Fibroblast of upper back skin (primary cell): ENCODE results near the gene ITPKA.
"Not testable (repeated sequence)": the region's sequence is repeated elsewhere in the genome, so short reads cannot be mapped to it uniquely, and the experiment has no call there.

ENCODE experiments used
- DNase-seq: peaks from one replicate; pipeline ENCODE4 v3.0.0-alpha.2; 2013

ITPKA gene

DNA sequence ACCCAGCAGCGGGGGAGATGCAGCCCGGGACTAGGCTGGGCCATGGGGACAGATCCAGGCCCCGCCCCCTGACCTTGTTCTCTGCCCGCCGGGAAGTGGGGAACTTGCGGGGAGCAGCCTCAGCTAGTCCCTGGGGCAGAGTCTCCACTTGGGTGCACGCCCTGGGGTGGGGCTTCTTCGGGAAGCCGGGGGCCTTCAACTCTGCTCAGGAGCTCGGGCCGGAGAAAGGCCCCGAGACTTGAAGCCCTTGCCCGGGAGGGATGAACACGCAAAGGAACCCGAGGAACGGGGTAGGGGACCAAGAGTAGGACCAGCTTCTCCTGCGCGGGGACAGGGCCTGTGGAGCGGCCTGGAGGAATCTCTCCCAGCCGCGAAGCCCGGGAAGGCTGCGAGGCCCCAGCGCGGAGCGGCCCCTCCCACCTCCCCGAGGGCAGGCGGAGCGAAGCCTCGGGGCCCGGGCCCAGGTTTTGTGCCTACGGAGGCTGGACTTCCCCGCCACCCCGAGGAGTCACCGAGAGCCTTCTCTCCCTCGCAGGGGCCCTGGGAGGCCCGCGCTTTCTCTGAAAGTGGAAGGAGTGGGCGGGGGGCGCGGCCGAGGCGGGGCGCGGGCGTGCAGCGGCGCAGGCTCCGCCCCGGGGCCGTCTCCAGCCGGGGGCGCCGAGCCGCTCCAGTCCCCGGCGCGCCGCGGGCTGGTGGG, at the start of gene ITPKA:
Gene ITPKA (plus strand): TSS at position 670 of the 697 bp plus-strand sequence. CDS start 54 bp downstream, outside the sequence.
- peak; percentile 51 for DNase-seq

DNA sequence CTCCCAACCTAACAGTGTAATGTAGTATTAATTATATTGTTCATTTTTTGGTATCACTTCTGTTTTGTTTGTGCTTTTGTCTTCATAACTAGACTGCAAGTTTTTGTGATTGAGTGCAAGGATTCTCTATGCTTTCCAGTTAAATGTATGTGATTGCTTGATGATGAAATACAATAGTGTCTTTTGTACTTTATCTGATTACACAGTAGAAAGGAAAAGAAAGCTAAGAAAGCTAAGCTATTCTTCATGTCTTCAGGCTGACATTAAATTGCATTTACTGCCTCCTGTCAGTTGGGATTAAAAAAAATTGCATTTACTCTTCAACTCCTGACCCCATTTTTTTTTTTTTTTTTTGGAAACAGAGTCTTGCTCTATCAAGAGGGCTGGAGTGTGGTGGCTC, 48.3 kb upstream of the ITPKA start:
- no peak for DNase-seq

DNA sequence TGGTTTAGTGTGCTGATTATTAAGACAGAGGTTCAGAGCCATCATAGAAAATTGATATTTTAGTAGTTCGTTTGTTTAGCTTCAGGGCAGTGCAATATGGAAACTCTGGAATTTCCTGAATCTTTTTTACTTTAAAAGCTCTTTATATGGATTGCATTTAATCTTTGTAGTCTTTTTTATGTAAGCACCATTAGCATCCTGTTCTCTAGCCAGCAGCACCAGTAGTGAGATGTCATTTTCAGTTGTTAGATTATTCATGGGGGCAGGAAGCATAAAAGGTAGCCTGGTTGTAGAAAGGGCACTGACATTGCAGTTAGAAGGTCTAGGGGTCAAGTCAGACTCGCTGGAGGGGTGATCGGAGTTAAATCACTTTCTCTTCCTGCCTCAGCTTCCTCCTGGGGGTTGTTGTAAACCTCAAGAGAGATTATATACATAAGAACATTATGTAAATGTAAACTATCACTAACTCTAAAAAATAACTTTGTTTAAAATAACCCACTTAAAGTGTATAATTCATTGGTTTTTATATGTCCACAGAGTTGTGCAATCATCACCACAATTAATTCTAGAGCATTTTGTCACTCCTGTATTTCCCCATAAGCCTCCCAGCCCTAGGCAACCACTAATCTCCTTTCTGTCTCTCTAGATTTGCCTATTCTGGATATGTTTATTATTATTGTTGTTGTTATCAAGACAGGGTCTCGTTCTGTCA, 31.4 kb upstream of the ITPKA start:
- no peak for DNase-seq

DNA sequence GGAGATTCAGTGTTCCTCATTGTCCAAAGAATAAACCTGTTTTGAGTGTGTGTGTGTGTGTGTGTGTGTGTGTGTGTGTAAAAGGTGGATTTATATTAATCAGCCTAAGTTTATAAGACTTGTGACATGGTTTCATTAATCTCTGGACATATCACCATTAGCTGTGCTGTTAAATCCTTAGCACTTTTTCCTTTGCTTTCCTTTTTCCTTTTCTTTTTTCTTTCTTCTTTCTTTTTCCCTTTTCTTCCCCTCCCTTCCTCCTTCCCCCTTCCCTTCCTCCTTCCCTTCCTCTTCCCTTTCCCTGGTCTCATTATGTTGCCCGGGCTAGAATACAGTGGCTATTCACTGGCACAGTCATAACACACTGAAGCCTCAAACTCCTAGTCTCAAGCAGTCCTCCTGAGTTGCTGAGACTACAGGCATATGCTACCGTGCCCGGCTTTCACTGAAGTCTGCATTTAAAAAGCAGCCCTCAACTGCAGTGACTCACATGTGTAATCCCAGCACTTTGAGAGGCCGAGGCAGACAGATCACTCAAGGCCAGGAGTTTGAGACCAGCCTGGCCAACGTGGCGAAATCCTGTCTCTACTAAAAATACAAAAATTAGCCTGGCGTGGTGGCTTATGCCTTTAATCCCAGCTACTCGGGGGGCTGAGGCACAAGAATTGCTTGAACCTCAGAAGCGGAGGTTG, 28.6 kb upstream of the ITPKA start:
- no peak for DNase-seq

DNA sequence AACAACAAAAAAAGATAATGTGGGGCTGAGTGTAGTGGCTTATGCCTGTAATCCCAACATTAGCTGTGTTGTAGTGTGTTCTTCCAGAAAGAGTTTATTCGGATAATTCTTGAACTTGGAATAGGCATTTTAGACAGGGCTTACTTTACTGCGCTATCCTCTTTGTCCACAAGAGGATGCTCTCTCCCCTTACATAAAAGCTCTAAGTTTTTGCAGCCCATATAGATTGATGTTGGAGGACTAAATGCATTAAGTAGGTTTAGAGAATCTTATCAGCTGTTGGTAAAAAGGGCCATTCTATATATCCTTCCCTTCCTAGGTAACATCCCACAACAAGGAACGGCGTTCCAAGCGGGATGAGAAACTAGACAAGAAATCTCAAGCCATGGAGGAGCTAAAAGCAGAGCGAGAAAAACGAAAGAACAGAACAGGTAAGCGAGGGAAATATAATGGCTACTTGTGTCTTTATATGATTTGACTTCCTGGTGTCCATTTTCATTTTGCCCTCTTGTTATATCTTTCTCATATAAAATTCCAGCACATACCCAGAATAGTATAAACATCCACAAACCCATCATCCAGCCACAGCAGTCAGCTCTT, 27.8 kb upstream of the ITPKA start:
- peak; percentile 59 for DNase-seq

DNA sequence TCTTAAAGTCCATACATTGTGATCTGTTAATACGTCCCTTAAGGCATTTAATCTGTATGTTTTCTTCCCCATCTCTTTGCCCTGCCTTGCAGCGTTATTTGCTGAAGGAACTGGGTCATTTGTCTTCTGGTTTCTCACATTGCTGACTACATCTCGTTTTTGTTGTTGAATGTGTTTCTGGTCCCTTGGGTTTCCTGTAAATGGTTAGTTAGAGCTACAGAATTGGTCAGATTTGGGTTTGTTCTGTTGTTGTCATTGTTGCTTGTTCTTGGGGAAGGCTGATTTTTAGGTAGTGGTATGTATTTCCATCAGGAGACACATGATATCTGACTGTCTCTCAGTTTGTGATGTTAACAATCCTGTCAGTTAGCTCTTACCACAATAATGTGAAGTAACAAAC, 27.0 kb upstream of the ITPKA start:
- DNase-seq: no peak

GRCh38 chr15:41469644-41470043, 24.0 kb upstream of the ITPKA start:
- not testable (repeated sequence) for DNase-seq

GRCh38 chr15:41473418-41473817, 20.3 kb upstream of the ITPKA start:
- no peak for DNase-seq

GRCh38 chr15:41474436-41474835, 19.2 kb upstream of the ITPKA start:
- no peak for DNase-seq

DNA sequence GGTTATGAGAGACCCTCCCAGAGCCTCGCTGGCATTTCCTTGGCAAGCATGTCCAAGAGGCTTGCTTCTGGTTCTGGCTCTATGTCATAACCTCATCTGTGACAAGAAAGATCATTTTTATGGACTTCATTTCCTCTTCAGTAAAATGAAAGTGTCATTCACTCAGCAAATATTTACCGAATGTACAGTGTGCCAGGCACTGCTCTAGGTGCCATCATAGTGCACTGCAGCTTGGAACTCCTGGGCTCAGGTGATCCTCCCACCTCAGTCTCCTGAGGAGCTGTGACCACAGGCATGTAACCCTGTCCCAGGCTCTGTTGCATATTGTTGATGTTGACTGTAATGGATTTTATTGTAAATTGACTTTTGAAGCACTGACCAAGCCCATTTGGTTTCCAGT, 18.7 kb upstream of the ITPKA start:
- DNase-seq: no peak

DNA sequence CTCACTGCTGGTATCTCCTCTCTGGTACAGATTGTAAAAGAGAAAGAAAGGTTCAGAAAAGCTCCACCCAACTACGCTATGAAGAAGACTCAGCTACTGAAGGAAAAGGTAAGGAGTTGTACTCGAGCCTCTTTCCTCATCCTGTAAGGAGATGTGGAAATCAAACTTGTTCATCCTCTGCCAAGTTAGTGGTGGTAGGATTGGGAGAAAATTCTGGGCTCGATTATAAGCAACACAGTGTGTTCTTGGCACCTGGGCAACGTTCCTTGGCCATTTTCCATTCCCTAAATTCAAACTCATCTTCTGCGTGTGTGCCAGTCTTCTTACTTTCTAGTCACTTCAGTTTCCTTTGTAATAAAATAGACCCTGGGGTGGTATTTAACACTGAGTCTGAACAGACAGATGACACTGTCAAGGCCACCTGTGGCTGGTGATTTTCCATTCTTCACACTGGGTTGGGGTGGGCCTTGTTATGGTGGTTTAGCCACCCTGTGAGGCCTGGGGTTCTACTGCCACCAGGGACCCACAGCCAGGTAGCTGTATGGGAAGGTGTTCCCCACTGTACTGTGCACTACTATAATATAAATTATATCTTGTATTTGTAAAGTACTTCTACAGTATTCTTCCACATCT, 17.1 kb upstream of the ITPKA start:
- peak; percentile 13 for DNase-seq

GRCh38 chr15:41480396-41481140, 13.1 kb upstream of the ITPKA start:
- no peak for DNase-seq

DNA sequence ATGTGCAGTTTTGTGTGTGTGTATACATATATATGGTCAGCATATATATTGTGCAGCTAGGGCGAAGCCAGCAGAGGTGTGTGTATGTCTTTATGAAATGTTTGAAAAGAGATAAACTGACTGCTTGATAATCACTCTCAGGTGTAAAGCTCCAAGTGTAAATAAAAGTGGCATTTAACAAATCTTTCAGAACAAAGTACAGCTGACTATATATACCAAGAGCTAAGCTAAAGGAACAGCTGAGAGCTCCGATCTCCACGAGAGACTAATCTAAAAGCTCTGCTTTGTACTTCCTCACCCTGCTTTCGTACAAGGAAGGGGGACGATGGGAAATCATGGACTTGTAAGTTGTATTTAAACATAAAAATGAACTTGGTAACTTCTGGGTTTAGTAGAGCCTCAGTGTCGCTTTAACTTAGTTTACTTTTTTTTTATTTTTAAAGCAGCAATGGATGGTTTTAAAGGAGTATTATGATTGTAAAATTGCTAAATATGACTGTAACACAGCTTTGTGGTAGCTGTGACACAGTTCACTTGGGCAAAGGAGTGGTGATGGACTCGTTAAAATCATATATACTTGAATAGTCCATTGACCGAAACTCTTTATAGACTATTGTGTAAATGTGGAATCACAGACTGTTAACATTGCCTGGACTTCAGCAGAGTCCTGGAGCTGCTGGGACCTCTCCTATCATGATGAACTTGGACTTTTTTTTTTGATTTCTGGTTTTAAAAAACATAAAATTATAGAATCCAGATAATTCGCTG, 11.4 kb upstream of the ITPKA start:
- no peak for DNase-seq

DNA sequence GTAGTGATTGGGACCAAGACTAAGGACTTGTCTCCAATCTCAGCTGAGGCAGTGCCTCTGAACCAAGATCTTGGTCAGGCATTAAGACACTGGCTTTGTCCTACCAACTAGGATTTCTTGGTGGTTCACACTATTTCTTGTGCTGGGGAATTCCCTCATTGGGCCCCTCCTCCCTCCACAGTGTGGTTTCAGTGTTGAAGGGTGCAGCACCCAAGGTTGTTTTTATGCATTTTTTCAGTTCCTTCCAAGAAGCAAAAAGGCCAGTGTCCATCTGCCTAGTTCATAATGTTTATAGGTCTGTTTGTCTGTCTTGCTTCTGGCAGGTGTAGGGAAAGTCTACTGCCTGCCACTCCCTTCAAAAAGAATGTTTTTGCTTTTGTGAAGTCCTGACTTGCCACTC, 10.6 kb upstream of the ITPKA start:
- no peak for DNase-seq

- DNase-seq: no peak
Measured at GRCh38 chr15:41483519-41483918, 10.2 kb upstream of the ITPKA start.

DNA sequence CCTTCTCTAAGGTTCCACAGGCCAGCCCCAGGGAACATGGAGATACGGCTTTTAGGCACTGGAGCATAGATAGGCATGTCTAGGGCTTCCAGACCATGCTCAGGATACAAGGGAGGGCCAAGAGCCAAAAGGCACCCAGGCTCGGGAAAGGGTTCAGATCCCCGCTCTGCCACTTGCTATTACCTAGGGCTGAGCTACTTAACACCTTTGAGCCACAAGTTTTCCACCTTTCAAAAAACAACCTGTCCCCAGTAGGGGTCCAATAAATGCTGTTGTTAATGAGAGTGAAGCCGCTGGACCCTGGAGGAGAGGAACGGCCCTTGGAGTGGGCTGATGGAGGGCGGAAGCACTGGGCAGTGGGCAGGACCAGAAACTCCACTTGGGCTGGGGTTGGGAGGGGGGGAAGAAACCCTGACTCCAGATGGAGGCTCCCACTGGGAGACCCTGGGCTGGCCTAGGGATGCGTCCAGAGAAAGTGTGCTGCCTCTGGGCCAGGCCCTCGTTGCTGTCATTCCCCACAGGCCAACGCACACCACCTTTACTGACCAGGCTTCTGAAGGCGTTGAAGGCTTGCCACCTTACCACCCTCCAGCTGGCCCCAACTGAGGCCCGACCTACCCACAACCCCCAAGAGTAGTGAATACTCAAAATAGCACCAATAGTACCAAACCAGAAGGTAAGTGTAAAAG, 8.6 kb upstream of the ITPKA start:
- DNase-seq: no peak

DNA sequence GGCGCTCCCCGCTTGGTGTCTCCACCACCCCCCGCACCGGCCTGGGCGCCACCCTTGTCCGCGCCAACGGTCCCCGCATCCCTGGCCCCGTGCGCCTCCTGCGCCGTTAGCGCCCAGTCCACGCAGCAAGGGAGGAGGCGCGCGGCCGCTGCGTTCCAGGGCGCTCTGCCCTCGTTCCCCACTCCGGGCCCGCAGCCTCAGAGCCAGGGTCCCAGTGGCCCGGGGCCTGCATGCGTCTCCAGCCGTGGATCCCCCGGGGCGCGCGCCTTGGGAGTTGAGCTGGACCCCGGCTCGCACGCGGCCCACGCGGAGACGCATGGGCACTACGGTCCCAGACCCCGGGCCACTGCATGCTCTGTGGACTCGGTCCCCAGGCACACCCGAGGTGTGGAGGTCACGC, 7.4 kb upstream of the ITPKA start:
- no peak for DNase-seq

DNA sequence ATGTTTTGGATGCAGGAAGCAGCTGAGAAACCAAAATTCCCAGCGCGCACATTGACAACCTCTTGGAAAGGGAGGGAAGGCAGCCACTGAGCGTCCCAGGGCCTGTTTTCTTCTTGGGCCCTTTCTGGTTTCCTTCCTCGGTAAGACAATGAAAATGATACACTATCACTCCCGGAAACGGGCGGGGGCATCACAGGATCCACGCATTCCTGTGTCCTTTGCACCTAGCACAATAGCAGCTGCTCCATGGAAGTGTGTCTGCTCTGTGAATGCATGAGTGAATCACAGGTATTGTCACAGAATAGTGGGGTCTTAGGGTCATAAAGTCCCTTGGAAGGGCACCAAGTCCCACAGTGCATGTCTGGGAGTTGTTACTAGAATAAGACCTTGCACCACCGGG, 6.3 kb upstream of the ITPKA start:
- no peak for DNase-seq

- no peak for DNase-seq
Measured at GRCh38 chr15:41487802-41488201, 5.9 kb upstream of the ITPKA start.

DNA sequence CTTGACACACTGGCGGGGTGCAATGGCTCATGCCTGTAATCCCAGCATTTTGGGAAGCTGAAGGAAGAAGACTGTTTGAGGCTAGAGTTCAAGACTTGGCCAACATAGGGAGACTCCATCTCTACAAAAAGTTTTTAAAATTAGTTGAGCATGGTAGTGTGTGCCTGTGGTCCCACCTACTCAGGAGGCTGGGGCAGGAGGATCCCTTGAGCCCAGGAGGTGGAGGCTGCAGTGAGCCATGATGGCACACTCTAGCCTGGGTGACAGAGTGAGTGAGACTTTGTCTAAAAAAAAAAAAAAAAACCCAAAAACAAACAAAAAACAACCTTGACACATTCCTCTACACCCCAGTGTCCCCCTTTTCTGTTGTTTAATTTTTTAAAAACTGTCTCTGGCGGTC, 4.0 kb upstream of the ITPKA start:
- no peak for DNase-seq

GRCh38 chr15:41490355-41490754, 3.3 kb upstream of the ITPKA start:
- peak; percentile 95 for DNase-seq
